NCI-H1930 (cell line): ENCODE measurements around the gene DCTPP1.

Experiments
- DNase-seq, 2 experiments: peaks; one replicate each; lab custom pipeline; 2025; lab: John Stamatoyannopoulos, UW

The DCTPP1 gene

DNA sequence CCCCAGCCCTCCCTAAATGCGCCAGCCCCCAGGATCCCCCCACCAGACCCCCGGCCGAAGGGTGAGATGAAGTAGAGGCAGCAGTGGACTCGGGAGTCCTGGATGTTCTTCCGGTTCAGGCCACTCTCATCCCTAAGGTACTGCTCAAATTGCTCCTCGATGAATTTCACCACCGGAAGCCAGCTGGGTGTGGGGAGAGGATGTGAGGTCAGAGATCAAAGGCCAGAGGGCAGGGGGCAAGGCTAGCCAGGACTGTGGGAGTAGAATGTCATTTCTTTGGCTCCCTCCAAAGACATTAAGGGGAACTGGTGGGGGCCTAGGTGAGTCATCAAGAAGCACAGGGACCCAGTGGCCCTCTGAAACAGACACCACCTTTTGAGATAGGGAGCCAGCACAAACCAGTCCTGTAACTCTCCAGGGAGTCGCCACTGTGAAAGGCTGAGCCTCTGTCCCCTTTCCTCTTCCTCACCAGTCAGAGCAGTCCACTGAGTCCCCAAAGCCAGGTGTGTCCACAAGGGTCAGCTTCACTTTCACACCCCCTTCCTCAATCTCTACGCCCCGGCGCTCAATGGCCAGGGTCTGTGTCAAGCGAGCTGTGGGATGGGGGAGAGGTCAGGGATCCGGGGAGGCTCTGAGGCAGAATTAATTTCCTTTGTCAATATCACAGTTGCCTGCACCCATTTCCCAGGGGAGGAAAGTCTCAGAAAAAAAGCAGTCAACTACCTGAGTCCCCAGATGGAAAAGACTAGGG is 48.4 kb downstream of the DCTPP1 start:
- DNase-seq = no peak

DNA sequence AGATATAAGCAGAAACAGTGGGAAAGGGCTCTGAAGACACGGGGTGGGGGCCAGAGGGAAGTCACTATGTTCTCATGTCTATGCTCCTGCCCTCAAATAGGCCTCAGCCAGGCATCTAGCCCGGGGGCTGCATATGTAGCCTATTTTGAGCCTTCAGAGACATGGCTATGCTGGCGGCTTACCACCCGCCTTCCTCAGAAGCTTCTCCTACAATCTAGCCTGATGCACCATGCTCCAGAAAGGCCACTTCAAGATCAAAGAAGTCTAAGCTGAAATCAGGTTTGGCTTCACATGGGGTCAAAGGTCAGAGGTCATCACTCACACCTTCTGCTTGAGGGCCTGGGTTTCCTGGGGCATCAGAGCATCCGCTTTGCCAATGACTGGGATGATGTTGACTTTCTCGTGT is 49.0 kb downstream of the DCTPP1 start:
- no peak for DNase-seq

DNA sequence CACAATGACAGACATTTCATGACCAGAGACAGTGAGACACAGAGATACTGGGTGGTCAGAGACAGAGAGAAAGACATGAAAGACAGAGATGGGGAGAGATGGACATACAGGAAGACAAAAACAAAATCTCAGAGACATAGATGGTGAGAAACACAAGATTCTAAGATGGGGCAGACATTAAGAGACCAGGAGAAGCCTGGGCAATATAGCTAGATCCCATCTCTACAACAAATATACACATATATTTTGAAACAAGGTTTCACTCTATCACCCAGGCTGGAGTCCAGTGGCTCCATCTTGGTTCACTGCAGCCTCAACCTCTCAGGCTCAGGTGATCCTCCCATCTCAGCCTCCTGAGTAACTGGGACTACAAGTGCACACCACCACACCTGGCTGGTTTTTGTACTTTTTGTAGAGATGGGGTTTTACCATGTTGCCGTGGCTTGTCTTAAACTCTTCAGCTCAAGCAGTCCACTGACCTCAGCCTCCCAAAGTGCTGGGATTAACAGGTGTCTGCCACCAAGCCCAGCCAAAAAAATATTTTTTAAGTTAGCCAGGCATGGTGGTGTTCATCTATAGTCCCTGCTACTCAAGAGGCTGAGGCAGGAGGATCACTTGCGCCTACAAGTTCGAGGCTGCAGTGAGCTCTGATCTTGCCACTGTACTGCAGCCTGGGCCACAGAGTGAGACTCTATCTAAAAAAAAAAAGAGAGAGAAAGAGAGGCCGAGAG is 49.6 kb downstream of the DCTPP1 start:
- no peak for DNase-seq

DNA sequence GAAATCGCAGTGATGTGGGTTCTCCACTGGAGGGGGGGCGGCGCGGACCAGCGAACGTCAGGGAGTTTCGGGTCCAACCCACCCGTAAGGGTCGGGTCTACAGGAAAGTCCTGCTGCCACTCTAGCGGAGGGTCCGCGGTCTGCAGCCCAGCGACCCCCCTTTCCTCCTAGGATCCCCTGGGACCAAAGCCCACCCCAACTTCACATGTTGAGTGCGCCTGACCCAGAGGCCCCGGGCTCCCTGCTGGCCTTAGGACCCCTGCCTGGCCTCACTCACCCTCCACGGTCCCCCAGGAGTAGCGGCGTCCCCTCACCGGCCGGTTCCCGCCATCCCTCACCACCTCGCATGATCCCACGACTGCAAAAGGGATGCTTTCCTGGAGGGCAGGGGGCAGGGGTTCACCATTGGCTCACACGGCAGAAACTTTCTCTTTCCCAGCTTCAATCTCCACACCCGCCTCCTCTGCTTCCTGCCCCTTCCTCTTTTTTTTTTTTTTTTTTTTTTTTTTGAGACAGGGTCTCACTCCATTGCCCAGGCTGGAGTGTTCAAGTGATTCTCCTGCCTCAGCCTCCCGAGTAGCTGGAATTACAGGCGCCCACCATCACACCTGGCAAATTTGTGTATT is 50.6 kb downstream of the DCTPP1 start:
- DNase-seq = no peak

DNA sequence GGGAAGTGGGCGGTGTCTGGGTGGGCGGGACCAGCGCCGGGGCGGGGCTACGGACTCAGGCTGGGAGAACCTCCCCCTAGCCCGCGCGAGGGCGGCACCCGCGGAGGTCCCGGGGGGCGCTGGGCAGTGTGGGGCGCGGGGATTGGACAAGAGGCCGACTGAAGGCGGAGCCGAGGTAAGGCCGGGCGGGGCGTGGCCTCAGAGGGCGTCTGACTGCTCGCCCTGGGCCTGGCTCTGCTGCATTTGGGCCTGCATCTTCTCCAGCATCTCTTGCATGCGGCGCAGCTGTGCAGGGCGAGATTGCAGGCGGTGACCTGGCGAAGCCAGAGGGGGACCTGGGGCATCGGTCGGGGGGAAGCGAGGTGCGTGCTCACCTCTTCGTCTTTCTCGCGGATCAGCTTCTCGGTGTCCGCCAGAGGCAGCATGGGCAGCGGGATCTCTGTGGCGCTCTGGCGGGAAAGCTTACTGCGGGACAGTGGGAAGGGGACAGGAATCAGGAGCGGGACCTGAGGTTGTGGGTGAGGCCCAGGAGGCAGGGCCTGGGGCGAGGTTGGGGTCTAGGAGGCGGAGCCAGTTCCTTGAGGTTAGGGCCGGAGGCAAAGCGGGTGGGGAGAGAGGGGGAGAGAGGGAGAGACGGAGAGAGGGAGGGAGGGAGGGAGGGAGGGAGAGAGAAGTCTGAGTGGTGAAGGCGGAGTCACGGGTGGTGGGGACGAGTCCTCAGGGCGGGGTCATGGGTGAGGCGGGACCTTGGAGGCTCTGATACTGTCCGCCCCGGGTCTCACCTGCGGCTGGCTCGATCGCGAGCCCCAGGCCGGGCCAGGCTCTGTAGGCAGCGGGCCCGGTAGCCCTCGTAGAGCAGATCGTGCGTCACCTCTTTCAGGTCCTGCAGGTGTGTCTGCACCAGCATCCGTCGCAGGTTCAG is 51.3 kb downstream of the DCTPP1 start:
- DNase-seq = peak; percentile 97 to 99

DNA sequence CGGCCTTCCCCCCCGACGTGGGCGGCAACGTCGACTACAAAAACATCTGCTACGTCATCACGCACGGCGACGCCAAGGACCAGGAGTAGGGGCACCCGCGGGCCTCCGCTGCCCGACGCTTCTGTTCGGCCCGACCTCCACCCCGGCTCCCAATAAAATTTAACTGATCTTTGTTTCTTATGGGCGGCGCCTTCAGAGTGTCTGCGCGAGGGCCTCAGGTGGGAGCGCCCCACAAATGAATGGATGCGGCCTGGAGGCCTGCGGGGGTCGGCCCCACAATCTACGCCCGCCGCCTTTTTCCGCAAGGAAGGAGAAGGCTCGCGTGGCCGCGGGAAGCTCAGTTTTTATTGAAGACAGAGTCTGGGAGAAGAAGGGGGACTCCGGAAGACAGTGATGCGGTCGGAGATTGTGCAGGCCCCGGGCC is 52.0 kb downstream of the DCTPP1 start:
- DNase-seq = peak; percentile 83 to 87

DNA sequence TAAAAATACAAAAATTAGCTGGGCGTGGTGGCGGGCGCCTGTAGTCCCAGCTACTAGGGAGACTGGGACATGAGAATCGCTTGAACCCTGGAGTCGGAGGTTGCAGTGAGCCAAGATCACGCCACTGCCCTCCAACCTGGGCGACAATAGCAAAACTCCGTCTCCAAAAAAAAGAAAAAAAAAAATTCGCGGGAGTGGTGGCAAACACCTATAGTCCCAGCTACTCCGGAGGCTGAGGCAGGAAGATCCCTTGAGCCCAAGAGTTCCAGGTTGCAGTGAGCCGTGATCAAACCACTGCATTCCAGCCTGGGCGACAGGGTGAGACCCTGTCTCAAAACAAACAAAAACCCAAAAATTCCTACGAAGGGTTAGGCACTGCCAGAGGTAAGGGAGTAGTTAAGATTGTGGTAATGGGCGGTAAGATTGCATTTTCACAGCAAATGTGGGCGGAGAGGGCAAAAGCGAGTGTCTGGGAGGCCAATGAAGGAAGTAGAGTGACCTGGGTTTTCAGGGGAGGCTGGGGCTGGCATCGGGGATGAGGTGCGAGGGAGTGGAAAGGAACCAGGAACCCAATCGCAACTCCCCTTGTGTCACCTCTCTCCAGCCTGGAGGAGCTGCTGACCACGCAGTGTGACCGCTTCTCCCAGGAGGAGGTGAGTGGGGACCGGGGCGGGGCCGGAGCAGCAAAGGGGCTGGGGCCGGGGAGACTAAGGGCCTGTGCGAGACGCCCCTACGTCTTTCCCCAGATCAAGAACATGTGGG is 52.6 kb downstream of the DCTPP1 start:
- no peak for DNase-seq

DNA sequence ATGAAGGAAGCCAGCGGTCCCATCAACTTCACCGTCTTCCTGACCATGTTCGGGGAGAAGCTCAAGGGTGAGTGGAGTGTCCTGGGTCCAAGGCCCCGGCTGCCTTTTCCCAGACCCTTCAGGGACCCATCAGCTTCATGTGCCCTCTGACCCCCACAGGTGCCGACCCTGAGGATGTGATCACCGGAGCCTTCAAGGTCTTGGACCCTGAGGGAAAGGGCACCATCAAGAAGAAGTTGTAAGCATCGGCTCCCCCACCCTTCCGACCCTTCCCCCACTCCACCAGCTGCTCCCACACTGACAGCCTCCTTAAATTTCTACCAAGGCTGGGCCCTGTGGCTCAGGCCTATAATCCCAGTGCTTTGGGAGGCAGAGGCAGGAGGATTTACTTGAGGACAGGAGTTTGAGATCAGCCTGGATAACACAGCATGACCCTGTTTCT is 53.3 kb downstream of the DCTPP1 start:
- no peak for DNase-seq

DNA sequence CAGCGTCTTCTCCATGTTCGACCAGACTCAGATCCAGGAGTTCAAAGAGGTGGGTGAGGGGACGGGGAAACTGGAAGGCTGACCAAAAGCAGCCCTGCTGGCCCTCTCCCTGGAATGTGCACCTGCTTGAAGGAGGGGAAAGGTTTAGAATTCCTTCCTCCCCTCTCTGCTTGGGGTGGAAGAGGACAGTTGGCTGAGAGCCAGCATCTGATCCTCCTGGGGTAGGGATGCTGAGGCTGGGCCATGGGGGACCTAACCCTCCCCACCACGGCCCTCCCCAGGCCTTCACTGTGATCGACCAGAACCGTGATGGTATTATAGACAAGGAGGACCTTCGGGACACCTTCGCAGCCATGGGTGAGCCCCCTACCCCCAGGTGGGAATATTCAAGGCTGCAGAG is 54.0 kb downstream of the DCTPP1 start:
- DNase-seq = no peak

DNA sequence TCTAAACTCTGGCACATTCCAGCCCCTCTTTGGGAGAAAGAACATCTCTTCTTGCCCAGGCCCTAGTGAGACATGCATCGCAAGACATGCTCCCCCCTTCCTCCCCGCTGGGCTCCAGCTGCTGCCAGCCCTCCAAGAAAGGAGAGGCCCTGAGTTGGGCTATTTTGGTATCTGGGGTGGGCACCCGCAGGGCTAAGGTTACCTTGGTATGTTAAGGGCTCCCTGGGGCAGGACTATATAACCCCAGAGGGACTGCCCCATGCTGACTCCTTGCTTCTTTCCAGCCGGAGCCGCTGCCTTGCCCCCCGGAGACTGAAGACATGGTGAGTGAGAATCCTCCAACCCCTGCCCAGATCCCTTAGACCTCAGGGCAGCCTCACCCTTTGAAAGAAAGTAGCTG is 55.3 kb downstream of the DCTPP1 start, which contains the start of gene MYL11:
Gene MYL11 (plus strand): TSS at position 265 of the 400 bp plus-strand sequence. CDS start 56 bp downstream, at position 321.
- no peak for DNase-seq
